ENCODE measurements around the gene GATAD2A.
A peak's percentile ranks its signal among the peaks of the same experiment; 100 is the strongest.
"Not testable (repeated sequence)": the region's sequence is repeated elsewhere in the genome, so short reads cannot be mapped to it uniquely, and the experiment has no call there.

The GATAD2A gene

GRCh38 chr19:19366434-19367396 is 38.8 kb upstream of the GATAD2A start:
- peak; percentile 82 to 90 (median 86) for TF ChIP-seq CTCF (IDR thresholded peaks at IDR 0.05; ENCODE audit: unreplicated experiment in 3 of 3)
- Mint-ChIP-seq H3K9me3 (no peaks in the 10 kb centered on the region), H3K27ac (peak overlapping the region in 2 of 3 experiments; percentile 69 to 74), H3K4me3 (no peak overlapping the region), H3K27me3 (ENCODE audit: low read depth) (no peaks in the 10 kb centered on the region), H3K36me3 (ENCODE audit: low read depth) (no peaks in the 10 kb centered on the region), H3K4me1 (peaks cover 5% of the 10 kb centered on the region)

- TF ChIP-seq CTCF (IDR thresholded peaks at IDR 0.05; ENCODE audit: unreplicated experiment in 3 of 3) = no peak
- Mint-ChIP-seq H3K9me3 (no peaks in the 10 kb centered on the region), H3K36me3 (ENCODE audit: low read depth) (no peaks in the 10 kb centered on the region), H3K27ac (no peak overlapping the region), H3K27me3 (ENCODE audit: low read depth) (no peaks in the 10 kb centered on the region), H3K4me1 (peaks cover 5% of the 10 kb centered on the region), H3K4me3 (no peak overlapping the region)
Observed at GRCh38 chr19:19368087-19368486, 37.4 kb upstream of the GATAD2A start.

- Mint-ChIP-seq H3K36me3 (ENCODE audit: low read depth) (no peaks in the 10 kb centered on the region), H3K4me3 (no peak overlapping the region)
Observed at GRCh38 chr19:19371059-19371458, 34.4 kb upstream of the GATAD2A start.

GRCh38 chr19:19372656-19373416 is 32.6 kb upstream of the GATAD2A start:
- Mint-ChIP-seq H3K27me3 (ENCODE audit: low read depth) (peaks cover 1% of the 10 kb centered on the region), H3K27ac (no peak overlapping the region), H3K4me3 (no peak overlapping the region), H3K4me1 (no peaks in the 10 kb centered on the region), H3K9me3 (no peaks in the 10 kb centered on the region), H3K36me3 (ENCODE audit: low read depth) (no peaks in the 10 kb centered on the region)
- no peak for TF ChIP-seq CTCF (IDR thresholded peaks at IDR 0.05; ENCODE audit: unreplicated experiment in 3 of 3)

More at GRCh38 chr19:19371059-19371458, 34.4 kb upstream of the GATAD2A start:
- Mint-ChIP-seq H3K9me3 (no peaks in the 10 kb centered on the region), H3K27ac (no peak overlapping the region), H3K4me1 (no peaks in the 10 kb centered on the region), H3K27me3 (ENCODE audit: low read depth) (no peaks in the 10 kb centered on the region)
- no peak for TF ChIP-seq CTCF (IDR thresholded peaks at IDR 0.05; ENCODE audit: unreplicated experiment in 3 of 3)

- Mint-ChIP-seq H3K27ac (no peak overlapping the region), H3K9me3 (peaks cover 3% of the 10 kb centered on the region), H3K36me3 (ENCODE audit: low read depth) (no peaks in the 10 kb centered on the region), H3K27me3 (ENCODE audit: low read depth) (peaks cover 3% of the 10 kb centered on the region), H3K4me3 (no peak overlapping the region), H3K4me1 (no peaks in the 10 kb centered on the region)
- TF ChIP-seq CTCF (IDR thresholded peaks at IDR 0.05; ENCODE audit: unreplicated experiment in 3 of 3) = no peak
Observed at GRCh38 chr19:19379527-19379926, 25.9 kb upstream of the GATAD2A start.

- not testable (repeated sequence) for H3K36me3 Mint-ChIP-seq (ENCODE audit: low read depth); H3K27me3 Mint-ChIP-seq (ENCODE audit: low read depth); H3K4me1 Mint-ChIP-seq; H3K9me3 Mint-ChIP-seq; H3K4me3 Mint-ChIP-seq; H3K27ac Mint-ChIP-seq
Observed at GRCh38 chr19:19380316-19380715, 25.2 kb upstream of the GATAD2A start.
